ENCODE results near the gene PRSS56.
"Not testable (repeated sequence)": the region's sequence is repeated elsewhere in the genome, so short reads cannot be mapped to it uniquely, and the experiment has no call there.

GRCh38 chr2:232532821-232533220 lies 12.6 kb downstream of the PRSS56 start:
- not testable (repeated sequence) for TF ChIP-seq CTCF, POLR2A (IDR thresholded peaks at IDR 0.05)

Data from heart left ventricle (tissue), 13 donors.